ENCODE results near the gene HLA-DPA1. TPM values are rescaled to one million over a fixed set of nuclear protein-coding genes. Genes with fewer than 3 reads are reported as not detected.

Gene HLA-DPA1
- total RNA-seq, 1 experiment from 2014 or later = 2.6 TPM

- Mint-ChIP-seq H3K27me3 (ENCODE audit: low read depth) (peaks cover 2% of the 10 kb centered on the region; the same call in 1 of the 2 replicates), H3K9me3 (no peaks in the 10 kb centered on the region; a peak in 1 of 5 replicates), H3K4me3 (no peak overlapping the region), H3K4me1 (peaks cover 14 to 21% of the 10 kb centered on the region in 2 experiments), H3K27ac (no peak overlapping the region), H3K36me3 (ENCODE audit: insufficient read depth in 1 of 3, low read depth in 3 of 3) (no peaks in the 10 kb centered on the region)
- no peak overlapping the region for H3T11ph ChIP-seq (ENCODE audit: low read length)
- H3K23me2 ChIP-seq (ENCODE audit: insufficient read length, low read depth, low read length, poor library complexity, severe bottlenecking) = no peaks in the 10 kb centered on the region
- H3K4me1 ChIP-seq (ENCODE audit: insufficient read depth, low read length) = peaks cover 2% of the 10 kb centered on the region
- H3K56ac ChIP-seq (ENCODE audit: insufficient read length, low read depth, low read length) = no peak overlapping the region
- H3K79me1 ChIP-seq (ENCODE audit: insufficient read depth, low read depth, low read length, poor library complexity, severe bottlenecking) = no peaks in the 10 kb centered on the region
- no peak overlapping the region for H3K9ac ChIP-seq (ENCODE audit: extremely low read depth, insufficient read length, low read length)
- H2BK12ac ChIP-seq (ENCODE audit: insufficient read length, low read depth, low read length) = no peak overlapping the region
- no peak overlapping the region for H3K14ac ChIP-seq (ENCODE audit: insufficient read depth, low read length)
- TF ChIP-seq, protein P1, sequence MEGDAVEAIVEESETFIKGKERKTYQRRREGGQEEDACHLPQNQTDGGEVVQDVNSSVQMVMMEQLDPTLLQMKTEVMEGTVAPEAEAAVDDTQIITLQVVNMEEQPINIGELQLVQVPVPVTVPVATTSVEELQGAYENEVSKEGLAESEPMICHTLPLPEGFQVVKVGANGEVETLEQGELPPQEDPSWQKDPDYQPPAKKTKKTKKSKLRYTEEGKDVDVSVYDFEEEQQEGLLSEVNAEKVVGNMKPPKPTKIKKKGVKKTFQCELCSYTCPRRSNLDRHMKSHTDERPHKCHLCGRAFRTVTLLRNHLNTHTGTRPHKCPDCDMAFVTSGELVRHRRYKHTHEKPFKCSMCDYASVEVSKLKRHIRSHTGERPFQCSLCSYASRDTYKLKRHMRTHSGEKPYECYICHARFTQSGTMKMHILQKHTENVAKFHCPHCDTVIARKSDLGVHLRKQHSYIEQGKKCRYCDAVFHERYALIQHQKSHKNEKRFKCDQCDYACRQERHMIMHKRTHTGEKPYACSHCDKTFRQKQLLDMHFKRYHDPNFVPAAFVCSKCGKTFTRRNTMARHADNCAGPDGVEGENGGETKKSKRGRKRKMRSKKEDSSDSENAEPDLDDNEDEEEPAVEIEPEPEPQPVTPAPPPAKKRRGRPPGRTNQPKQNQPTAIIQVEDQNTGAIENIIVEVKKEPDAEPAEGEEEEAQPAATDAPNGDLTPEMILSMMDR (conservative IDR thresholded peaks at IDR 0.05) = peak; percentile 83
- no peak overlapping the region for H2AFZ ChIP-seq (ENCODE audit: low read length)
- H2BK120ac ChIP-seq (ENCODE audit: low read depth, low read length, poor library complexity, severe bottlenecking) = no peak overlapping the region
- no peak overlapping the region for H2BK15ac ChIP-seq (ENCODE audit: low read depth, low read length)
- no peak overlapping the region for H2BK20ac ChIP-seq (ENCODE audit: low read depth, low read length, poor library complexity, severe bottlenecking)
- H3K79me2 ChIP-seq (ENCODE audit: insufficient read depth, low read length) = no peaks in the 10 kb centered on the region; the same call in 1 of the 2 replicates
- no peak overlapping the region for H3K4ac ChIP-seq (ENCODE audit: low read depth, low read length)
- H4K5ac ChIP-seq (ENCODE audit: insufficient read length, low read depth, low read length) = no peak overlapping the region
- no peak overlapping the region for H4K91ac ChIP-seq (ENCODE audit: insufficient read length, low read depth, low read length)
- H3K4me2 ChIP-seq (ENCODE audit: insufficient read depth, insufficient read length, low read length) = peak overlapping the region; percentile 10
- no peak overlapping the region for H3K18ac ChIP-seq (ENCODE audit: insufficient read length, low read depth, low read length)
- peak; percentile 60 for DNase-seq
- H4K20me1 ChIP-seq (ENCODE audit: control insufficient read depth, insufficient read depth, insufficient read length) = no peaks in the 10 kb centered on the region
- H3K23ac ChIP-seq (ENCODE audit: insufficient read length, low read depth, low read length) = no peak overlapping the region
- no CpG with 5 or more reads among the region's 6 CpGs for WGBS (ENCODE audit: extremely low coverage, insufficient read length, low lambda C conversion rate)
- no peak overlapping the region for H3K27ac ChIP-seq (ENCODE audit: insufficient read length, low read depth, low read length)
- H3K27me3 ChIP-seq (ENCODE audit: insufficient read depth, low read length) = no peaks in the 10 kb centered on the region
- no peak overlapping the region for H2AK5ac ChIP-seq (ENCODE audit: insufficient read length, low read length)
- H4K8ac ChIP-seq (replicated peaks; ENCODE audit: insufficient read length, low read depth, low read length) = no peak overlapping the region
- H3K9me3 ChIP-seq (ENCODE audit: control insufficient read depth, low read depth, low read length) = no peaks in the 10 kb centered on the region
- no peak overlapping the region for H2BK5ac ChIP-seq (ENCODE audit: insufficient read length, low read length)
These were observed 58.4 kb downstream of the HLA-DPA1 start for GRCh38 chr6:33014841-33015634.

Other genes starting within 250 kb of the HLA-DPA1 start
- 16.3 and 20.3 TPM in 2 replicates for gene TAP2, start 234.9 kb downstream of the HLA-DPA1 start, total RNA-seq (2021)
- gene PSMB8, start 229.6 kb downstream of the HLA-DPA1 start, total RNA-seq (2021) = 17.6 and 19.1 TPM in 2 replicates
- gene TAP1, start 219.9 kb downstream of the HLA-DPA1 start, total RNA-seq (2021) = 12.1 and 12.7 TPM in 2 replicates
- gene PSMB9, start 219.5 kb downstream of the HLA-DPA1 start, total RNA-seq (2021) = 3.2 and 3.5 TPM in 2 replicates
- 1.5 and 1.7 TPM in 2 replicates for gene HLA-DMB, start 132.6 kb downstream of the HLA-DPA1 start, total RNA-seq (2021)
- gene HLA-DMA, start 120.6 kb downstream of the HLA-DPA1 start, total RNA-seq (2021) = 6.6 and 7.5 TPM in 2 replicates
- 244 and 252 TPM in 2 replicates for gene BRD2, start 105.1 kb downstream of the HLA-DPA1 start, total RNA-seq (2021)
- 15.3 and 15.6 TPM in 2 replicates for gene HLA-DOA, start 64.1 kb downstream of the HLA-DPA1 start, total RNA-seq (2021)
- gene HLA-DPB1, start 2.3 kb upstream of the HLA-DPA1 start, total RNA-seq (2021) = 23.4 and 23.6 TPM in 2 replicates
- 2.0 and 2.3 TPM in 2 replicates for gene COL11A2, start 118.8 kb upstream of the HLA-DPA1 start, total RNA-seq (2021)
- 14.8 and 16.8 TPM in 2 replicates for gene RXRB, start 127.0 kb upstream of the HLA-DPA1 start, total RNA-seq (2021)
- 105 and 107 TPM in 2 replicates for gene SLC39A7, start 127.2 kb upstream of the HLA-DPA1 start, total RNA-seq (2021)
- gene HSD17B8, start 131.0 kb upstream of the HLA-DPA1 start, total RNA-seq (2021) = 5.5 and 7.1 TPM in 2 replicates
- gene RING1, start 134.9 kb upstream of the HLA-DPA1 start, total RNA-seq (2021) = 29.8 and 31.0 TPM in 2 replicates
- 46.9 and 47.1 TPM in 2 replicates for gene VPS52, start 198.2 kb upstream of the HLA-DPA1 start, total RNA-seq (2021)
- 3,216 and 3,296 TPM in 2 replicates for gene RPS18, start 198.4 kb upstream of the HLA-DPA1 start, total RNA-seq (2021)
- gene B3GALT4, start 203.5 kb upstream of the HLA-DPA1 start, total RNA-seq (2021) = 3.2 and 3.4 TPM in 2 replicates
- 99.2 and 110 TPM in 2 replicates for gene WDR46, start 215.6 kb upstream of the HLA-DPA1 start, total RNA-seq (2021)
- 85.8 and 90.7 TPM in 2 replicates for gene PFDN6, start 216.0 kb upstream of the HLA-DPA1 start, total RNA-seq (2021)
- gene RGL2, start 225.3 kb upstream of the HLA-DPA1 start, total RNA-seq (2021) = 70.5 and 74.3 TPM in 2 replicates
- 28.2 and 29.5 TPM in 2 replicates for gene TAPBP, start 240.4 kb upstream of the HLA-DPA1 start, total RNA-seq (2021)
- gene ZBTB22, start 244.1 kb upstream of the HLA-DPA1 start, total RNA-seq (2021) = 8.1 TPM in 2 replicates
- 80.2 and 80.4 TPM in 2 replicates for gene DAXX, start 249.3 kb upstream of the HLA-DPA1 start, total RNA-seq (2021)

Data from H9 (cell line).